Nephron progenitor cell (in vitro differentiated cells): Measurements from ENCODE around the gene CARD6.
"Not testable (repeated sequence)": the region's sequence is repeated elsewhere in the genome, so short reads cannot be mapped to it uniquely, and the experiment has no call there.

Experiments
- DNase-seq: peaks from one replicate; pipeline ENCODE4 v3.0.0; 2021
- H3K27ac Mint-ChIP-seq: 2 replicates; pipeline ENCODE4 v1.8.0; 2021; ENCODE audit warnings: mild to moderate bottlenecking, moderate library complexity, mixed read lengths
- H3K27me3 Mint-ChIP-seq: 2 replicates; pipeline ENCODE4 v1.8.0; 2021; ENCODE audit warnings: mild to moderate bottlenecking, low read depth, mixed read lengths; ENCODE audit not compliant: poor library complexity
- H3K36me3 Mint-ChIP-seq: 2 replicates; pipeline ENCODE4 v1.8.0; 2021; ENCODE audit warnings: low read depth, mixed read lengths
- H3K4me1 Mint-ChIP-seq: 2 replicates; pipeline ENCODE4 v1.8.0; 2021; ENCODE audit warnings: mixed read lengths
- H3K4me3 Mint-ChIP-seq: 2 replicates; pipeline ENCODE4 v1.8.0; 2021; ENCODE audit warnings: mild to moderate bottlenecking, moderate library complexity, mixed read lengths
- H3K9me3 Mint-ChIP-seq: 2 replicates; pipeline ENCODE4 v1.8.0; 2021; ENCODE audit warnings: mild to moderate bottlenecking, moderate library complexity, mixed read lengths
- TF ChIP-seq, protein P1 (sequence below): fragments of 200-600 bp; sonication (generic); IDR thresholded peaks from 2 replicates; pipeline ENCODE4 v1.5.0; 2021; ENCODE audit warnings: antibody characterized with exemption

Gene CARD6

DNA sequence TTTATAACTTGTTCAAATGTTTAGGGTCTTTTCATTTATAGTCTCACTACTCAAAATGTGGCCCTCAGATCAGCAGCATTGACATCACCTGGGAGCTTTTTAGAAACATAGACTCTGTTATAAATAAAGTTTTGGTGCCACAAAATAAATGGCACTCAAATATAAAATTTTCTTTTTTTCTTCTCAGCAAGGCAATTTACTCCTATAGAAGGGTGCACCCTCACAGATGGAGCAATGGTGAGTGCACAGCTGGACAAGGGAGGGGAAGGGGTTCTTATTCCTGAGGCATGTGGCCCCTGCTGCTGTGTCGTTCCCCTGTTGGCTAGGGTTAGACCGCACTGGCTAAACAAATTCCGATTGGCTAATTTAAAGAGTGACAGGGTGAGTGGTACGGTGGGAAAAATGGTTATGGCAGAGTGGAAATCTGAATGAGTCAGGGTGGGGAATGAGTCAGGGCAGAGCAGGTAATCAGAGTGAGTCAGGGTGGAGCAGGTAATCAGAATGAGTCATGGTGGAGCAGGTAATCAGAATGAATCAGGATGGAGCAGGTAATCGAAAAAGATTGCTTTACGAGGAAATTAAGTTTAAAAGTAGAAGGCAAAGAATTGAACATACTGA, 36.3 kb downstream of the CARD6 start:
- peaks cover 12% of the 10 kb centered on the region for H3K9me3 Mint-ChIP-seq
- no peak overlapping the region for H3K27ac Mint-ChIP-seq
- H3K4me3 Mint-ChIP-seq: no peak overlapping the region
- no peak for DNase-seq
- no peaks in the 10 kb centered on the region for H3K4me1 Mint-ChIP-seq
- TF ChIP-seq, protein P1, sequence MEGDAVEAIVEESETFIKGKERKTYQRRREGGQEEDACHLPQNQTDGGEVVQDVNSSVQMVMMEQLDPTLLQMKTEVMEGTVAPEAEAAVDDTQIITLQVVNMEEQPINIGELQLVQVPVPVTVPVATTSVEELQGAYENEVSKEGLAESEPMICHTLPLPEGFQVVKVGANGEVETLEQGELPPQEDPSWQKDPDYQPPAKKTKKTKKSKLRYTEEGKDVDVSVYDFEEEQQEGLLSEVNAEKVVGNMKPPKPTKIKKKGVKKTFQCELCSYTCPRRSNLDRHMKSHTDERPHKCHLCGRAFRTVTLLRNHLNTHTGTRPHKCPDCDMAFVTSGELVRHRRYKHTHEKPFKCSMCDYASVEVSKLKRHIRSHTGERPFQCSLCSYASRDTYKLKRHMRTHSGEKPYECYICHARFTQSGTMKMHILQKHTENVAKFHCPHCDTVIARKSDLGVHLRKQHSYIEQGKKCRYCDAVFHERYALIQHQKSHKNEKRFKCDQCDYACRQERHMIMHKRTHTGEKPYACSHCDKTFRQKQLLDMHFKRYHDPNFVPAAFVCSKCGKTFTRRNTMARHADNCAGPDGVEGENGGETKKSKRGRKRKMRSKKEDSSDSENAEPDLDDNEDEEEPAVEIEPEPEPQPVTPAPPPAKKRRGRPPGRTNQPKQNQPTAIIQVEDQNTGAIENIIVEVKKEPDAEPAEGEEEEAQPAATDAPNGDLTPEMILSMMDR: no peak
- H3K27me3 Mint-ChIP-seq: peaks cover 6% of the 10 kb centered on the region
- H3K36me3 Mint-ChIP-seq: no peaks in the 10 kb centered on the region

DNA sequence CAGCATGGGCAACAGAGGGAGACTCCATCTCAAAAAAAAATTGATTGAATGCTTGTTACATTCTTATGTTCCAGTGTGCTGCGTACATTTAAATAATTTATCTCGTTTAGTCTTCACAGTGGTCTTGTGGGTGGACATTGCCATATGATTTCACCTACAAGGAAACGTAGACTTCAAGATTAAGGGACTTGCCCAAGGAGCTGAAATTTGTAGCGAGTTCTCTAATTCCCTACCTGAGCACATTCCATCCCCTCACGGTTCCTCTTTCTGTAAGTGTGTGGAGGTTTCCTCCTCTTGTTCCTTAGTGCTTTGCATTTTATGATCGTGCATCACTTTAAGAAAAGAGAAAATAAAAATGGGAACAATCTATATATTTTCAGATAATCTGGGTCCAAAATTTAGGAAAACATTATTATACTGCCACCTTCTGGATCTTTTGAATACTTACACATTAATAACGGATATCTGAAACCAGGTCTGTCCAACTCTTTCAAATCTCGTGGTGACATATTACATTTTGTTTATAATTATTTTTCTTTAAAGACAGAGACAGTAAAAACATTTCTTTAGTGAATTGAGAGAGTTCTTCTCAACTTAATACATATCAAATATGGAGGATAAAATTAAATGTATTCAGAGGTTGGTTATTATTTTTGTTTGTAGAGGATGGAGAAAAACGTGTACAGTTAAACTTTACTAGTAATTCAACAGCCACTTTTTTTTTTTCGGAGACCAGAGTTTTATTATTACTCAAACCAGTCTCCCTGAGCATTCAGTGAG, 38.2 kb downstream of the CARD6 start:
- DNase-seq: no peak
- TF ChIP-seq, protein P1: peak; percentile 59
- H3K4me1 Mint-ChIP-seq: no peaks in the 10 kb centered on the region
- H3K27ac Mint-ChIP-seq: no peak overlapping the region
- H3K9me3 Mint-ChIP-seq: peaks cover 19% of the 10 kb centered on the region
- H3K36me3 Mint-ChIP-seq: no peaks in the 10 kb centered on the region
- H3K27me3 Mint-ChIP-seq: peaks cover 4% of the 10 kb centered on the region
- no peak overlapping the region for H3K4me3 Mint-ChIP-seq

- Mint-ChIP-seq H3K27me3 (no peaks in the 10 kb centered on the region), H3K4me3 (no peak overlapping the region), H3K9me3 (peaks cover 19% of the 10 kb centered on the region), H3K4me1 (no peaks in the 10 kb centered on the region), H3K36me3 (no peaks in the 10 kb centered on the region), H3K27ac (no peak overlapping the region)
- TF ChIP-seq, protein P1: no peak
- no peak for DNase-seq
These were observed 41.1 kb downstream of the CARD6 start for GRCh38 chr5:40882291-40882690.

GRCh38 chr5:40883051-40883450, 41.9 kb downstream of the CARD6 start:
- H3K4me1 Mint-ChIP-seq, H3K4me3 Mint-ChIP-seq, DNase-seq, H3K27ac Mint-ChIP-seq, H3K27me3 Mint-ChIP-seq, H3K36me3 Mint-ChIP-seq: not testable (repeated sequence)
- H3K9me3 Mint-ChIP-seq: peaks cover 19% of the 10 kb centered on the region

GRCh38 chr5:40895440-40896425, 54.6 kb downstream of the CARD6 start:
- not testable (repeated sequence) for H3K36me3 Mint-ChIP-seq, H3K4me1 Mint-ChIP-seq, H3K27ac Mint-ChIP-seq, H3K27me3 Mint-ChIP-seq
- Mint-ChIP-seq H3K9me3 (peaks cover 31% of the 10 kb centered on the region), H3K4me3 (peak overlapping the region; percentile 31)
- DNase-seq: peak; percentile 17

- peak overlapping the region; percentile 66 for H3K27ac Mint-ChIP-seq
- DNase-seq: peak; percentile 55
These were observed 63.2 kb downstream of the CARD6 start for GRCh38 chr5:40904205-40904993.

More at GRCh38 chr5:40904205-40904993, 63.2 kb downstream of the CARD6 start:
- H3K27me3 Mint-ChIP-seq: peaks cover 8% of the 10 kb centered on the region
- TF ChIP-seq, protein P1: peak; percentile 95
- no peaks in the 10 kb centered on the region for H3K36me3 Mint-ChIP-seq
- H3K4me1 Mint-ChIP-seq: peaks cover 22% of the 10 kb centered on the region
- H3K9me3 Mint-ChIP-seq: peaks cover 3% of the 10 kb centered on the region
- no peak overlapping the region for H3K4me3 Mint-ChIP-seq
